Neural cell (in vitro differentiated cells): ENCODE results near the gene FAM124A.

Experiments used
- EP300 ChIP-seq: fragments of 450-650 bp; conservative IDR thresholded peaks from 2 replicates; pipeline ENCODE4 v1.6.1; 2014; ENCODE audit warnings: antibody characterized with exemption, mild to moderate bottlenecking, moderate library complexity; ENCODE audit not compliant: poor library complexity, severe bottlenecking
- EZH2 ChIP-seq: fragments of 200-600, 300-800 bp; shearing (Covaris generic), sonication (generic); IDR thresholded peaks from 2 replicates; pipeline ENCODE4 v1.6.1; 2014; ENCODE audit warnings: antibody characterized with exemption, low read length, borderline replicate concordance, mild to moderate bottlenecking; ENCODE audit not compliant: insufficient read depth, poor library complexity, severe bottlenecking
- MXI1 ChIP-seq: fragments of 450-650 bp; conservative IDR thresholded peaks from 2 replicates; pipeline ENCODE4 v1.6.1; 2014; ENCODE audit warnings: antibody characterized with exemption, mild to moderate bottlenecking; ENCODE audit not compliant: poor library complexity, severe bottlenecking
- POLR2AphosphoS5 ChIP-seq: IDR thresholded peaks from 2 replicates; pipeline ENCODE4 v1.6.1; 2012
- RAD21 ChIP-seq: fragments of 450-650 bp; conservative IDR thresholded peaks from 2 replicates; pipeline ENCODE4 v1.6.1; 2014; ENCODE audit warnings: antibody characterized with exemption, mild to moderate bottlenecking, moderate library complexity
- TF ChIP-seq, protein P1 (sequence below): fragments of 450-650 bp; IDR thresholded peaks from 2 replicates; pipeline ENCODE4 v1.5.1; 2014; ENCODE audit warnings: antibody characterized with exemption, mild to moderate bottlenecking, moderate library complexity; ENCODE audit not compliant: poor library complexity, severe bottlenecking

- TF ChIP-seq MXI1 (no peak), POLR2AphosphoS5 (no peak), EZH2 (no peak), EP300 (no peak), RAD21 (no peak)
- TF ChIP-seq, protein P1, sequence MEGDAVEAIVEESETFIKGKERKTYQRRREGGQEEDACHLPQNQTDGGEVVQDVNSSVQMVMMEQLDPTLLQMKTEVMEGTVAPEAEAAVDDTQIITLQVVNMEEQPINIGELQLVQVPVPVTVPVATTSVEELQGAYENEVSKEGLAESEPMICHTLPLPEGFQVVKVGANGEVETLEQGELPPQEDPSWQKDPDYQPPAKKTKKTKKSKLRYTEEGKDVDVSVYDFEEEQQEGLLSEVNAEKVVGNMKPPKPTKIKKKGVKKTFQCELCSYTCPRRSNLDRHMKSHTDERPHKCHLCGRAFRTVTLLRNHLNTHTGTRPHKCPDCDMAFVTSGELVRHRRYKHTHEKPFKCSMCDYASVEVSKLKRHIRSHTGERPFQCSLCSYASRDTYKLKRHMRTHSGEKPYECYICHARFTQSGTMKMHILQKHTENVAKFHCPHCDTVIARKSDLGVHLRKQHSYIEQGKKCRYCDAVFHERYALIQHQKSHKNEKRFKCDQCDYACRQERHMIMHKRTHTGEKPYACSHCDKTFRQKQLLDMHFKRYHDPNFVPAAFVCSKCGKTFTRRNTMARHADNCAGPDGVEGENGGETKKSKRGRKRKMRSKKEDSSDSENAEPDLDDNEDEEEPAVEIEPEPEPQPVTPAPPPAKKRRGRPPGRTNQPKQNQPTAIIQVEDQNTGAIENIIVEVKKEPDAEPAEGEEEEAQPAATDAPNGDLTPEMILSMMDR, result no peak
Observed at GRCh38 chr13:51177188-51177587, 45.0 kb upstream of the FAM124A start.
